A549 treated with AZD2906 at 1 μM for 4 hours (cell line): ENCODE data around the gene DNAI2. TPM values are rescaled to one million over a fixed set of nuclear protein-coding genes. Genes with fewer than 3 reads are reported as not detected.

ENCODE experiments used
- total RNA-seq: library from RNA; stranded (reverse); fragments of 200-300 nt; extraction: Qiagen RNA extraction; gene quantifications from 5 replicates; pipeline ENCODE4 v1.2.3, GENCODE V29; 2022

The DNAI2 gene
- total RNA-seq, result 0.03 to 0.10 TPM in 2 of 5 replicates, not detected in the others

GRCh38 chr17:74274060-74274708 is at the start of gene DNAI2:
TSS of gene DNAI2 (plus strand) at chr17:74274234. CDS start at chr17:74281818, 7,584 bp downstream.

GRCh38 chr17:74325743-74326379 is 51.8 kb downstream of the DNAI2 start, which contains the start of gene KIF19:
TSS of gene KIF19 (plus strand) at chr17:74326226. CDS start at chr17:74326350, 124 bp downstream.

GRCh38 chr17:74361230-74362068 is 87.4 kb downstream of the DNAI2 start, which contains the start of gene BTBD17:
TSS of gene BTBD17 (minus strand) at chr17:74361868. CDS start at chr17:74361819, 49 bp downstream.

Other genes starting within 250 kb of the DNAI2 start
- 2,771 to 3,181 TPM (median 2,888 TPM) in 5 replicates for gene RPL38, start 70.6 kb upstream of the DNAI2 start, total RNA-seq
- 1.5 to 1.9 TPM (median 1.9 TPM) in 5 replicates for gene TTYH2, start 60.7 kb upstream of the DNAI2 start, total RNA-seq
- gene KIF19, start 52.0 kb downstream of the DNAI2 start, total RNA-seq, result 0.02 to 0.05 TPM (median 0.02 TPM) in 3 of 5 replicates, not detected in the others
- 0.03 to 0.05 TPM in 2 of 5 replicates, not detected in the others for gene BTBD17, start 87.6 kb downstream of the DNAI2 start, total RNA-seq
- not detected in 5 replicates for gene GPR142, start 93.3 kb downstream of the DNAI2 start, total RNA-seq
- 45.9 to 65.0 TPM (median 59.4 TPM) in 5 replicates for gene GPRC5C, start 157.9 kb downstream of the DNAI2 start, total RNA-seq
- 0.06 TPM in 1 of 5 replicates, not detected in the others for gene CD300A, start 192.4 kb downstream of the DNAI2 start, total RNA-seq